NCI-H128 (cell line): Measurements from ENCODE around the gene E2F8.

ENCODE experiments used
- DNase-seq: peaks from one replicate; lab custom pipeline; 2025; ENCODE audit not compliant: unreplicated experiment; lab: John Stamatoyannopoulos, UW

E2F8 gene

DNA sequence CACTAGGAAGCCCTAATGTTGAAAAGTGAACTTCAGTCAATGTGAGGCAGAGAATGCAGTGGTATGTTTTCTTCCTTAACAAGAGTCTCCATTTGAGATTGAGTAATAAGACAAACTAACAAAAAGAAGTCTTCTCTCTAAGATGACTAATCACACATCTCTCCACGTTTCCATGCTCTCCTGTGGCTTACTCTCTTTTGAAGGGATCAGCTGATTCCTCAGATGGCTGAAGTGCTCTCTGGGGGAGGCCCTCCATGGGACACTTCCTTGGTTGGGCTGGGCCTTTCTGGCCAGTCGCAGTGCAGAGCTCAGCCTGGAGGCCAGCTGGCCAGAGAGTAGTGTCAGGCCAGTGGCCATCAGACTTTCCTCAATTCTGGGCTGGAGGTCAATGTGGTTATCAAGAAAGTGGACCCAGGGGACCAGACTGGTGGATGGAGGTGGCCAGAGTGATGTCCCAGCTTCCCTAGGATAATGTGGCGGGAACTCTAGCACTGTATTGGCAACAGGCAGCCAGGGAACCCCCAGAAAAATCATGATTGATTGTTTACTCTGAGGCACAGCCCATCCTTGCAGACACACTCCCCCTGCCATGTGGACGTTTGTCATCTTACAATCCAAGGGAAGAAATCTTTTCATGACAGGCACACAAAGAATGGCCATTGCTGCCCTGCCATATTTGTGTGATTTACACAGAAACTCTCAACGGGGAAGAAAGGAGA is 53.5 kb downstream of the E2F8 start:
- no peak for DNase-seq

DNA sequence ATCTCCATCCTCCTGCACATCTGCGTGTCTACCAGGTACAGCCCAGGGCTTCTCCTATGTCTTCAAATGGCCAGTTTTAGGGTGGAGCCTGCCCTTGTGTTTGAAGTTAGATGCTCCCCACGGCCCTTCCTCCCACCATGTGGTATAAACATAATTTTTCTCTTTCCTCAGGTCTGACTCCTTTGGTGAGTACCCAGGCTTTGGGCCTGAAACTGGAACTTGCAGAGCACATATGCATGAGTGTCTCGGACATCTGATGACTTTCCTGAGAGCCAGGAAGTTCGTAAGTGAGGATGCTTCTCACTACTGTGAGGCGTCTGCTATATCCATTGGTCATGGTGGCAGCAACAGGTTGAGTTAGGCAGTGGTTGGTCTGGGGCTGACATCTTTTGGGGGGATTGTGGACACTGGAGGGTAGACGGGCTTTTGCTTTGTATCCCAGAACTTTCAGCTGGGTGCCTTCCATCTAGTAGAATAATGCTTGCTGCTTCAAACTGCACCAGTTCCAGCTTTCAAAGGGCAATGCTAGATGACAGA is 55.2 kb downstream of the E2F8 start:
- DNase-seq, result no peak

DNA sequence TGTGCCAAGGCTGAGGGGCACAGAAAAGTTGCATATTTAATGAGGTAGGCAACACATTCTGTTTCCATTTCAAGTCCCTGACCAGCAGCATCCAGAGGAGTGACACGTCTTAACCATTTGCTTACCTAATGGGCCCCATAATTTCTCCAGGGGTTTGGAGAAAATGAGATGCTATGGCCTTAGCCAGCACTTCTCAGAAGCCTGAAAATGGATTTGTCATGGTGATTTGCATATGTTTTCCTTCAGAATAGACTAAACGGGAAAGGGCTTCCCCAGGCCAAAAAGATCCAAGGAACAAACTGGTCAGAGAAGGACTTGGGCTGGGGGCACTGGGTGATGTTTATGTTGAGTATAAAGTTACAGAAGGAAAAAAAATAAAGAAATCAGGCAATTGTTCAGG is 55.7 kb downstream of the E2F8 start:
- DNase-seq, result no peak

DNA sequence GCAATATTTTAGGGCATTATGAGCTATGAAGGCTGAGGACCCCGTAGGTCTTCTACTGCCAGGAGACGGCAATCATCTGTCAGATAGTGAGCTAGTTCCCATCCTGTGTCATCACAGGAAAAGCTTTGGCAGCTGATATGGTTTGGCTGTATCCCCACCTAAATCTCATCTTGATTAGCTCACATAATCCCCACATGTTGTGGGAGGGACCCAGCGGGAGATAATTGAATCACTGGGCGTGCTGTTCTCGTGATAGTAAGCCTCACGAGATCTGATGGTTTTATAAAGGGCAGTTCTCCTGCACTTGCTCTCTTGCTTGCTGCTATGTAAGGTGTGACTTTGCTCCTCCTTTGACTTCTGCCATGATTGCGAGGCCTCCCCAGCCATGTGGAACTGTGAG is 57.1 kb downstream of the E2F8 start:
- no peak for DNase-seq

DNA sequence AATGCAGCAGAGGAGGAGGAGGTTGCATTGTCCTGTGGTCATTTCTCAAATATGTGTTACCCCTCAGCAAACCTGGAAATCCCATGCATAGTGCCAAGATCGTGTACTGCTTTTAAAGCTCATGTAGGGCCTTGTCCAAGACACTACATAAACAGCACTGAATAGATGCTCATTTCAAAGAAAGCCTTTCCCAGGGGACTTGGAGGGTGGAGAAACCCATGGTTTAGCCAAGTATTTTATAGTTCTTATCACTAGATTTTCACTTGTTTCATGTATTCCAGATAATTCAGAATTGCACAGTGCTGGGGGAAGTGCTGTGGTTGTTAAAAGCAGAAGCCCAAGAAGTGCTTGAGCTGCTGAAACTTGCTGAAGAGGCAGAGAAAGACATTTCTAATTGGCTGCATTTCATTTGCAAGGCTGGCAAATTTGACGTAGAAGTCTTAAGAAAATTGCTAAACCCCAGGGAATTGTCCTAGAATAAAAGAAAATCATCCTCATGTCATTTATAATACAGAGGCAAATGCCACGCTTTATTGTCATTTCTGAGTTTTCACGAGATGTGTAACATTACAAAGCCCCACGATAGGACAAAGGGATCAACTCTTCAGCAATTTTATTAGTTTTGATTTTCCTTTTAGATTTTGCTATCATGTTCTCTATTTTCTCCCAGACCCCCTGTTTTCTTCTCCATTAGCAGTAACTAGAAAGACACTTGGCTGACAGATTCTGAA is 59.0 kb downstream of the E2F8 start:
- DNase-seq, result no peak

DNA sequence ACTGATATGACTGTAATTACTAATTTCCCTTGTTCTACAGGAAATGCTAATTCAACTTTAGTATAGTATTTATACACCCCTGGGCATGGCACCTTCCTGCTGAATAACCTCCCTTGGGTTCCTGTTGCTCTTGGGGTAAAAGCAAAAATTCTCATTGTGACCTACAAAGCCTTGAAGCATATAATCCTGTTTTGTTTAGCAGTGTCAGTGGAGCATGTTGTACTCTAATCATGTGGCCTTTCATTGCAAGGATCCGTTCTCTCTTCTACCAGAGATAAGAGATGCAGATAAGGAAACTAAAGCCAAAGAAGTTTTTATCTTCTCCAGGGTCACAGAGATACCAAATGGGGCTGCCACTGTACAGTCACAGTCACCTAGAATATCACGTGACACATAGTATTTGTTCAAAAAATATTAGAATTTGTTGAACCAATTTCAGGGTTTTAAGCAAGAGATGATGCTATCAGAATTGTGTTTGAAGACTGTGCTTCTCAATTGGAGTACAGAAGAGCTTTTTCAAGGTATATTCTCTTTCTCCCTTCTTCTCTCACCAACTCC is 64.0 kb downstream of the E2F8 start:
- no peak for DNase-seq
